ENCODE results near the gene COL16A1.

COL16A1 gene

GRCh38 chr1:31667065-31667785 is 36.6 kb downstream of the COL16A1 start:
- TF ChIP-seq CTCF (IDR thresholded peaks at IDR 0.05; ENCODE audit: low read depth, low read length, missing control alignments) = no peak
- DNase-seq (ENCODE audit: low read depth) = no peak
- no peak overlapping the region for H3K4me3 ChIP-seq (ENCODE audit: low read depth, low read length)

GRCh38 chr1:31666263-31666963 is 37.4 kb downstream of the COL16A1 start:
- no peak overlapping the region for H3K4me3 ChIP-seq (ENCODE audit: low read depth, low read length)
- DNase-seq (ENCODE audit: low read depth) = no peak
- no peak for TF ChIP-seq CTCF (IDR thresholded peaks at IDR 0.05; ENCODE audit: low read depth, low read length, missing control alignments)

- no peak overlapping the region for H3K4me3 ChIP-seq (ENCODE audit: low read depth, low read length)
- DNase-seq (ENCODE audit: low read depth) = no peak
- TF ChIP-seq CTCF (IDR thresholded peaks at IDR 0.05; ENCODE audit: low read depth, low read length, missing control alignments) = no peak
These were observed 38.5 kb downstream of the COL16A1 start for GRCh38 chr1:31665234-31665878.

- no peak overlapping the region for H3K4me3 ChIP-seq (ENCODE audit: low read depth, low read length)
- no peak for DNase-seq (ENCODE audit: low read depth)
- TF ChIP-seq CTCF (IDR thresholded peaks at IDR 0.05; ENCODE audit: low read depth, low read length, missing control alignments) = no peak
These were observed 39.3 kb downstream of the COL16A1 start for GRCh38 chr1:31664528-31664927.

GRCh38 chr1:31663622-31664452 is 40.0 kb downstream of the COL16A1 start:
- no peak for DNase-seq (ENCODE audit: low read depth)
- TF ChIP-seq CTCF (IDR thresholded peaks at IDR 0.05; ENCODE audit: low read depth, low read length, missing control alignments) = peak; percentile 95
- H3K4me3 ChIP-seq (ENCODE audit: low read depth, low read length) = no peak overlapping the region

- H3K4me3 ChIP-seq (ENCODE audit: low read depth, low read length) = no peak overlapping the region
- TF ChIP-seq CTCF (IDR thresholded peaks at IDR 0.05; ENCODE audit: low read depth, low read length, missing control alignments) = no peak
- no peak for DNase-seq (ENCODE audit: low read depth)
These were observed 41.4 kb downstream of the COL16A1 start for GRCh38 chr1:31662463-31662862.
